Central memory CD8-positive, alpha-beta T cell (primary cell): Measurements from ENCODE around the gene GCDH.
A peak's percentile ranks its signal among the peaks of the same experiment; 100 is the strongest.

Experiments
- ATAC-seq: fragments of 150-1000 bp; cut with Tn5 transposase; replicated peaks from 2 replicates; pipeline ENCODE4 v1.10.0; 2022; ENCODE audit warnings: mild to moderate bottlenecking, moderate FRiP score, moderate number of reproducible peaks; ENCODE audit not compliant: poor library complexity, severe bottlenecking; ENCODE audit errors: extremely low read depth
- DNase-seq, 2 donors: peaks; one replicate each; pipeline ENCODE4 v3.0.0; 2021; ENCODE audit warnings: low spot score in 2 of 2
- H3K27ac Mint-ChIP-seq: one replicate; pipeline ENCODE4 v1.8.0; 2022; ENCODE audit warnings: low read depth, mild to moderate bottlenecking, moderate library complexity, mixed read lengths
- H3K27me3 Mint-ChIP-seq: one replicate; pipeline ENCODE4 v1.8.0; 2022; ENCODE audit warnings: mixed read lengths
- H3K36me3 Mint-ChIP-seq: one replicate; pipeline ENCODE4 v1.8.0; 2022; ENCODE audit warnings: mild to moderate bottlenecking, moderate library complexity, mixed read lengths; ENCODE audit not compliant: insufficient read depth
- H3K4me1 Mint-ChIP-seq: one replicate; pipeline ENCODE4 v1.8.0; 2022; ENCODE audit warnings: mixed read lengths
- H3K4me3 Mint-ChIP-seq: one replicate; pipeline ENCODE4 v1.8.0; 2022; ENCODE audit warnings: mild to moderate bottlenecking, moderate library complexity, mixed read lengths
- H3K9me3 Mint-ChIP-seq: one replicate; pipeline ENCODE4 v1.8.0; 2022; ENCODE audit warnings: mixed read lengths

The GCDH gene

DNA sequence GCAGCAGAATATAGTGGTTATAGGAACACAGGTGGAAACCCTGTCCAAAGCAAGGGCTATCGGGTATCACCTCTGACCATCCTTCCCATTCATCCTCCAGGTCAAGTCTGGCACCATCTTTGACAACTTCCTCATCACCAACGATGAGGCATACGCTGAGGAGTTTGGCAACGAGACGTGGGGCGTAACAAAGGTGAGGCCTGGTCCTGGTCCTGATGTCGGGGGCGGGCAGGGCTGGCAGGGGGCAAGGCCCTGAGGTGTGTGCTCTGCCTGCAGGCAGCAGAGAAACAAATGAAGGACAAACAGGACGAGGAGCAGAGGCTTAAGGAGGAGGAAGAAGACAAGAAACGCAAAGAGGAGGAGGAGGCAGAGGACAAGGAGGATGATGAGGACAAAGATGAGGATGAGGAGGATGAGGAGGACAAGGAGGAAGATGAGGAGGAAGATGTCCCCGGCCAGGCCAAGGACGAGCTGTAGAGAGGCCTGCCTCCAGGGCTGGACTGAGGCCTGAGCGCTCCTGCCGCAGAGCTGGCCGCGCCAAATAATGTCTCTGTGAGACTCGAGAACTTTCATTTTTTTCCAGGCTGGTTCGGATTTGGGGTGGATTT, 52.6 kb downstream of the GCDH start:
- H3K4me1 Mint-ChIP-seq: peaks cover 51% of the 10 kb centered on the region
- H3K4me3 Mint-ChIP-seq: no peak overlapping the region
- no peak for DNase-seq
- ATAC-seq: no peak
- H3K27ac Mint-ChIP-seq: peak overlapping the region; percentile 98
- H3K9me3 Mint-ChIP-seq: no peaks in the 10 kb centered on the region
- peaks cover 88% of the 10 kb centered on the region for H3K36me3 Mint-ChIP-seq
- H3K27me3 Mint-ChIP-seq: no peaks in the 10 kb centered on the region

DNA sequence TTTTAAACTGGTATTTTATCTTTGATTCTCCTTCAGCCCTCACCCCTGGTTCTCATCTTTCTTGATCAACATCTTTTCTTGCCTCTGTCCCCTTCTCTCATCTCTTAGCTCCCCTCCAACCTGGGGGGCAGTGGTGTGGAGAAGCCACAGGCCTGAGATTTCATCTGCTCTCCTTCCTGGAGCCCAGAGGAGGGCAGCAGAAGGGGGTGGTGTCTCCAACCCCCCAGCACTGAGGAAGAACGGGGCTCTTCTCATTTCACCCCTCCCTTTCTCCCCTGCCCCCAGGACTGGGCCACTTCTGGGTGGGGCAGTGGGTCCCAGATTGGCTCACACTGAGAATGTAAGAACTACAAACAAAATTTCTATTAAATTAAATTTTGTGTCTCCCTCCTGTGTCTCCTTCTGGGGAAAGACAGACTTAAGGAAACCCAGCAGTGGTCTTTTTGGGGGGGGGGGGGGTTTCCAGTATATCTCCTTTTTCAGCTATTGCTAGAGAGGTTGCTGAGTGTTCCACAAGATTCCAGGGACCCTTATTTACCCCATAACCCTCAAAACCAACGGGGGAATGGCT, 53.2 kb downstream of the GCDH start:
- Mint-ChIP-seq H3K4me3 (no peak overlapping the region), H3K36me3 (peaks cover 81% of the 10 kb centered on the region), H3K27ac (peak overlapping the region; percentile 98), H3K4me1 (peaks cover 44% of the 10 kb centered on the region), H3K9me3 (no peaks in the 10 kb centered on the region), H3K27me3 (no peaks in the 10 kb centered on the region)
- ATAC-seq: no peak
- DNase-seq: no peak

DNA sequence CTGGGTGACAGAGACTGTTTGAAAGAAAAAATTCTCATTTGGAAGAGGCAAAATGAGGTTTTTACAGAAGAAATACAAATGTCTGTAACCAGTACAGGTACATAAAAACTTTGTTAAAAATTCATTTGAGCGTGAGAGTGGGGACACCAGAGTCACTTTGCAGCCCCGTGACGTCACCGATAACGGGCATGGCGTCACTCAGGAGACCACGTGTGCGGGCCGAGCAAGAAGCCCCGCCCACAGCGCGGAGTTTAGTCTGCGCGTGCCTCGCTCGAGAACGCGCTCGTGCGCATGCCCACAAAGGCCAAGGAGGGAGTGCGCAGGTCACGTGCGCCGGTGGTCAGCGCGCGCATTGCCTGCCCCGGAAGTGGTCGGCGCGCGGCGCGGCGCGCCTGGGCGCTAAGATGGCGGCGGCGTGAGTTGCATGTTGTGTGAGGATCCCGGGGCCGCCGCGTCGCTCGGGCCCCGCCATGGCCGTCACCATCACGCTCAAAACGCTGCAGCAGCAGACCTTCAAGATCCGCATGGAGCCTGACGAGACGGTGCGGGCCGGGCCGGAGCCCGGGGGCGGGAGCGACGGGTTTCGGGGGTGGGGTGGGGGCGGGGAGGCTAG, 54.6 kb downstream of the GCDH start, which contains the start of gene RAD23A:
TSS of gene RAD23A (plus strand) at position 384 of the 613 bp plus-strand sequence. CDS start at position 471, 87 bp downstream.
- Mint-ChIP-seq H3K36me3 (peaks cover 72% of the 10 kb centered on the region), H3K27ac (peak within 1 kb of the TSS; percentile 98), H3K27me3 (no peaks in the 10 kb centered on the region), H3K4me1 (peaks cover 37% of the 10 kb centered on the region), H3K4me3 (peak within 1 kb of the TSS; percentile 97), H3K9me3 (no peaks in the 10 kb centered on the region)
- peak; percentile 80 for ATAC-seq
- peak; percentile 98 to 99 for DNase-seq

DNA sequence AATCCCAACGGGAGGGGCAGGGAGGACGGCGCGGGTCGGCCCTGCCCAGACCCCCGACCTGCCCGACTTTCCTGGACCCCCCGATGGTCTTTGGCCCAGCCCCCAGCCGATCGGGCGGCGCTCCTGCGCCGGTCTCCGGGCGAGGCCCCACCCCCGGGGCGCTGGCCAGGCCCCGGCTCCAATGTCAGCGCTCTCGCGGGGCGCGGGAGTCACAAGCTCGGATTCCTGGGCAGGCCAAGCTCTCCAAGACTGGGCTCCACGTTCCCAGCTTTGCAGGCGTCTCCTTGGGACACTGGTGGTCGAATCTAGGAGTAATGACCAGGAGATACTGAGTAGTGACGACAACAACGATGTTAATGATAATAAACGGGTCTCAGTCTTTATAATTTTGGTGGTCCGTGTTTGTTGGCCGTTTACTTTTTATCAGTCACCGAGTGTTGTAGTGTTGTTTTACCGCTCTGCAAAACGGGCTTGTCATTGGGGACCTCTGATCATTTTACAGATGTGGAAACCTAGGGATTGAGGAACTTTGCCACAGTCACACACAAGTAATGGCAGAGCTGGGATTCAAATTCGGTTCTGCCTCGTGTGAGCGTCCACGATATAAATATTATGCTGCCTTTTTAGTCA, 55.2 kb downstream of the GCDH start:
- H3K4me1 Mint-ChIP-seq: peaks cover 33% of the 10 kb centered on the region
- H3K4me3 Mint-ChIP-seq: peak overlapping the region; percentile 97
- no peaks in the 10 kb centered on the region for H3K27me3 Mint-ChIP-seq
- peak; percentile 52 for ATAC-seq
- DNase-seq: no peak
- H3K9me3 Mint-ChIP-seq: no peaks in the 10 kb centered on the region
- peaks cover 70% of the 10 kb centered on the region for H3K36me3 Mint-ChIP-seq
- H3K27ac Mint-ChIP-seq: peak overlapping the region; percentile 98

DNA sequence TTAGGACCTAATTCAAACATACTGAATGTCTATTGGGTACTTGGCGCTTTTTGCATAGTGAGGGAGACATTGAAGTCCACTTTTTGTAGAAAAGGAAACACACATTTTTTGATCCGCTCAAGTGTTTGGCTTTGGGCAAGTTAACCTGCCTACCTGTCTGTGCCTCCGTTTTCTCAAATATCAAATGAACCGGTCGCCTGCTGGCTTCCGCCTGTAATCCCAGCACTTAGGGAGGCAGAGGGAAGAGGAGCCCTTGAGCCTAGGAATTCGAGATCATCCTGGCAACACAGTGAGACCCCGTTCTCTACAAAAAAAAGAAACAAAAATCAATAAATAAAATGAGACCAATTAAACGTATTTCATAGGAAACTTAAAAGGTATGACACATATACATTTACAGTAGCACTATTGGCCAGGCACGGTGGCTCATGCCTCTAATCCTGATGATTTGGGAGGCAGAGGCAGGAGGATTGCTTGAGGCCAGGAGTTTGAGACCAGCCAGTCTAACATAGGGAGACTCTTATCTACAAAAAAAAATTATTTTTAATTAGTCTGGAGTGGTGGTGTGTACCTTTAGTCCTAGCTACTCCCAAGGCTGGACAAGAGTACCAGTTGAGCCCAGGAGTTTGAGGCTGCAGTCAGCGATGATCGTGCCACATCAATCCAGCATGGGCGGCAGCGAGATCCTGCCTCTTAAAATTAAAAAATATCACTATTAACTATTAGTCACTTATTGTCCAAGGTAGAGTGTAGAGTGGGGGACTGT, 56.0 kb downstream of the GCDH start:
- Mint-ChIP-seq H3K27ac (peak overlapping the region; percentile 98), H3K36me3 (peaks cover 70% of the 10 kb centered on the region), H3K4me3 (peak overlapping the region; percentile 97), H3K4me1 (peaks cover 33% of the 10 kb centered on the region), H3K9me3 (no peaks in the 10 kb centered on the region), H3K27me3 (no peaks in the 10 kb centered on the region)
- no peak for ATAC-seq
- DNase-seq: no peak

DNA sequence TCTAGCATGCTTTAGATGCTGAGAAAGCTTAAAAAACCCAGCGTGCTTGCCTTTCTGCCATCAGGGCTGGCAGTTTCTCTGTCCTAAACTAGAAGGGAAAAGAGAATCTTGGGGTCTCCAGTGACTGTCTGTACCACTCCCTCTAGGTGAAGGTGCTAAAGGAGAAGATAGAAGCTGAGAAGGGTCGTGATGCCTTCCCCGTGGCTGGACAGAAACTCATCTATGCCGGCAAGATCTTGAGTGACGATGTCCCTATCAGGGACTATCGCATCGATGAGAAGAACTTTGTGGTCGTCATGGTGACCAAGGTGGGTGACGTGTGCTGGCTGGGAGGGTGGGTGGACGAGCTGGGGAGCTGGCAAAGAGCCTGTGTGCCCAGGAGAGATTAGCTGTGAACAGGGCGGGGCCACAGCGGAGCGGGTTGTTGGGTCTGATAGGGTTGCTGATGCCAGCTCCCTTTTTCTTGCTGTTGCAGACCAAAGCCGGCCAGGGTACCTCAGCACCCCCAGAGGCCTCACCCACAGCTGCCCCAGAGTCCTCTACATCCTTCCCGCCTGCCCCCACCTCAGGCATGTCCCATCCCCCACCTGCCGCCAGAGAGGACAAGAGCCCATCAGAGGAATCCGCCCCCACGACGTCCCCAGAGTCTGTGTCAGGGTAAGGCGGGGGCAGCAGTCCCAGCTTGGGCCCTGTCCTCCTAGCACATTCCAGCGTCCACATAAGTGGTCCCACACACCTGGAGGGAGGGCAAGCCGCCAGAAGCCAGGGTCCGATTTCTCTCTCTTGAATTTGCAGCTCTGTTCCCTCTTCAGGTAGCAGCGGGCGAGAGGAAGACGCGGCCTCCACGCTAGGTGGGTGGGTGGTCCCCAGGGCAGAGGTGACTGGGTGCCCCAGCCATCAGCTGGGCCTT, 57.0 kb downstream of the GCDH start:
- H3K9me3 Mint-ChIP-seq: no peaks in the 10 kb centered on the region
- H3K36me3 Mint-ChIP-seq: peaks cover 68% of the 10 kb centered on the region
- H3K27ac Mint-ChIP-seq: no peak overlapping the region
- H3K4me3 Mint-ChIP-seq: no peak overlapping the region
- no peaks in the 10 kb centered on the region for H3K27me3 Mint-ChIP-seq
- ATAC-seq: no peak
- H3K4me1 Mint-ChIP-seq: peaks cover 33% of the 10 kb centered on the region
- no peak for DNase-seq

DNA sequence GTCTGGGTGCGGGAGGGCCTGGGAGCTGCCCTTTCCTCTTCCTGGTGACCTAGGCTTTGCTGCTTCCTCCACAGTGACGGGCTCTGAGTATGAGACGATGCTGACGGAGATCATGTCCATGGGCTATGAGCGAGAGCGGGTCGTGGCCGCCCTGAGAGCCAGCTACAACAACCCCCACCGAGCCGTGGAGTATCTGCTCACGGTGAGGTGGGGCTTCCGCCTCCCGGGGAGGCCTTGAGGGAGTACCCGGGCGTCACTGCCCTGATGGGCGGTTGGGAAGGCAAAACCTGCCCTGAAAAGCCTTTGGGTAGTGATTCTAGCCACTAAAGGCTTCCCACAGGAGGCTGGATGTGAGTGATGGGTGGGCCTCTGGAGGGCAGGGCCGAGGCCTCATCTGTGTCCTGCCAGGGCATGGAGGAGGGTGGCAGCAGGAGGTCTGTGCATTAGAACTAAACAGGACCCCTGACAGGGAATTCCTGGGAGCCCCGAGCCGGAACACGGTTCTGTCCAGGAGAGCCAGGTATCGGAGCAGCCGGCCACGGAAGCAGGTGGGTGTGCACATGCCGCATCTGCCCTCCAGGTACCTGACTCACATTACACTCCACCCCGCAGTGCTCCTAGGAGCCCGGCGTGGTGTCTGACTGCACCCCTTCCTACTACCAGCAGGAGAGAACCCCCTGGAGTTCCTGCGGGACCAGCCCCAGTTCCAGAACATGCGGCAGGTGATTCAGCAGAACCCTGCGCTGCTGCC, 57.8 kb downstream of the GCDH start:
- ATAC-seq (no peak), DNase-seq (no peak)
- H3K27me3 Mint-ChIP-seq: no peaks in the 10 kb centered on the region
- H3K4me3 Mint-ChIP-seq: no peak overlapping the region
- H3K27ac Mint-ChIP-seq: no peak overlapping the region
- H3K9me3 Mint-ChIP-seq: no peaks in the 10 kb centered on the region
- H3K36me3 Mint-ChIP-seq: peaks cover 65% of the 10 kb centered on the region
- peaks cover 26% of the 10 kb centered on the region for H3K4me1 Mint-ChIP-seq
